LNCaP clone FGC (cell line): ENCODE results near the gene F12.
A peak's percentile ranks its signal among the peaks of the same experiment; 100 is the strongest.

Source experiments
- DNase-seq: peaks from one replicate; pipeline ENCODE4 v3.0.0-alpha.2; 2011; ENCODE audit warnings: low read depth
- H3K4me3 ChIP-seq: 2 replicates; pipeline ENCODE4 v1.5.1; 2011; ENCODE audit warnings: mild to moderate bottlenecking, low read depth, low read length, control low read depth
- TF ChIP-seq, protein P1 (sequence below): IDR thresholded peaks from 2 replicates; pipeline ENCODE4 v1.5.1; 2012; ENCODE audit warnings: mild to moderate bottlenecking; ENCODE audit not compliant: control insufficient read depth, insufficient read depth; ENCODE audit errors: extremely low read depth

F12 gene

DNA sequence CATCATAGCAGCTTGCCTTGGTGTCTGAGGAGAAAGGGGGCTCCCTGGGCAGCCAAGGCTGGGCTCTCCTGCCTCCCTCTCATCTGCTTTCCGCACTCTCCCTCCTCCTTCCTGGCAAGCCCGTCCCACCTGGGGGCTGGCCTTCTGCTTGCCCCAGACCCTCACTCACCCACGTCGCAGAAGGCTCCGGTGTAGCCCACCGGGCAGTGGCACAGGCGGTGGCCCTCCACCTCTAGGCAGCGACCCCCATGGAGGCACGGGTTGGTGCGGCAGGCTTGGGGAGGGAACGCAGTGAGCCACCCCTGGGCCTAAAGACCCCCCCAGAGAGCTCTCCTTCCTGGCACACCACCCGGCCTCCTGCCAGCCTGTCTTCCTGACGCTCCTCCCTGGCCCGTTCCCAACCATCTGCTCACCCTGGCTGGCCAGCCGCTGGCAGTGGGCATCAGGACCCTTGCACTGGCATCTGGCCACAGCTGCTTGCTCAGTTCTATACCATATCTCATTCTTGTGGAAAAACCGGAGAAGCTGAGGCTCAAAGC, 4.7 kb downstream of the F12 start:
- H3K4me3 ChIP-seq, result peak overlapping the region; percentile 69
- no peak for DNase-seq
- TF ChIP-seq, protein P1, sequence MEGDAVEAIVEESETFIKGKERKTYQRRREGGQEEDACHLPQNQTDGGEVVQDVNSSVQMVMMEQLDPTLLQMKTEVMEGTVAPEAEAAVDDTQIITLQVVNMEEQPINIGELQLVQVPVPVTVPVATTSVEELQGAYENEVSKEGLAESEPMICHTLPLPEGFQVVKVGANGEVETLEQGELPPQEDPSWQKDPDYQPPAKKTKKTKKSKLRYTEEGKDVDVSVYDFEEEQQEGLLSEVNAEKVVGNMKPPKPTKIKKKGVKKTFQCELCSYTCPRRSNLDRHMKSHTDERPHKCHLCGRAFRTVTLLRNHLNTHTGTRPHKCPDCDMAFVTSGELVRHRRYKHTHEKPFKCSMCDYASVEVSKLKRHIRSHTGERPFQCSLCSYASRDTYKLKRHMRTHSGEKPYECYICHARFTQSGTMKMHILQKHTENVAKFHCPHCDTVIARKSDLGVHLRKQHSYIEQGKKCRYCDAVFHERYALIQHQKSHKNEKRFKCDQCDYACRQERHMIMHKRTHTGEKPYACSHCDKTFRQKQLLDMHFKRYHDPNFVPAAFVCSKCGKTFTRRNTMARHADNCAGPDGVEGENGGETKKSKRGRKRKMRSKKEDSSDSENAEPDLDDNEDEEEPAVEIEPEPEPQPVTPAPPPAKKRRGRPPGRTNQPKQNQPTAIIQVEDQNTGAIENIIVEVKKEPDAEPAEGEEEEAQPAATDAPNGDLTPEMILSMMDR, result no peak

DNA sequence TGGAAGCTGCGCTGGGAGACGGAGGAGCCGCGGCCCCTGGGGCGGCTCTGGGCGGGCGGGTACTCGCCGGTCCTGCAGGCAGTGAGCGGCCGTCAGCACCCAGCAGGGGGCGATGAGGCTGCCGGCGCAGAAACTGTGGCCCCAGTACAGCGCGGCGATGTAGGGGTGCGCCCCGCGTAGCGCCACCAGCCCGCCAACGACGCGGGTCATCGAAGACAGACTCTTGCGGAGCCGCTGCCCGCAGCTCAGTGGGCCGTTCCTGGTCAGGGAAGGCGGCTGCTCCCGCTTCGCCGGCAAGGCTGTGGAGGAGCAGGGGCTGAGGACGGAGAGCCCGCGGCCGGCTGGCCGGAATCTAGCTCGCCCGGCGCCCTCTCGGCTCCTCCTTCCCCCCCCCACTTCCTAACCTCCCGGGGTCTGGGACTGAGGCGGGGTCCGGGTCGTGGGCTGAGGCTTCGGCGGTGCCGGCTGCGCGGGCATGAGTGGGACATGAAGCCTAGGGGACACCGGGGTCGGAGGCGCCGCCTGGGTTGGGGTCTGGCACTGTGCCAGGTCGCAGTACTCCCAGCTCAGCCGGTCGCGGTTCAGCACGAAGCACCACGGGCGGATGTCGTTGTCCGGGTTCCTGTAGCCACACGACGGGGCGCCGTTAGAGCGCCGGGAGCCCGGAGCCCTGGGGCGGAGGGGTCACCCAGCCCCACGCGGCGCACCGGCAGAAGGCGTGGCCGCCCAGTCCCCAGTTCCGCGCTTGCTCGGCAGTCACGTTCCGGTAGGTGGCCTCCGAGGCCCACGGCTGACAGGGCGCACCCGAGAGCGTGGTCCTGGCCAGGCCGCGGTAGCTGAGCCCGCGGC, 5.3 kb downstream of the F12 start:
- peak; percentile 55 for DNase-seq
- peak overlapping the region; percentile 69 for H3K4me3 ChIP-seq
- TF ChIP-seq, protein P1, result peak; percentile 92

DNA sequence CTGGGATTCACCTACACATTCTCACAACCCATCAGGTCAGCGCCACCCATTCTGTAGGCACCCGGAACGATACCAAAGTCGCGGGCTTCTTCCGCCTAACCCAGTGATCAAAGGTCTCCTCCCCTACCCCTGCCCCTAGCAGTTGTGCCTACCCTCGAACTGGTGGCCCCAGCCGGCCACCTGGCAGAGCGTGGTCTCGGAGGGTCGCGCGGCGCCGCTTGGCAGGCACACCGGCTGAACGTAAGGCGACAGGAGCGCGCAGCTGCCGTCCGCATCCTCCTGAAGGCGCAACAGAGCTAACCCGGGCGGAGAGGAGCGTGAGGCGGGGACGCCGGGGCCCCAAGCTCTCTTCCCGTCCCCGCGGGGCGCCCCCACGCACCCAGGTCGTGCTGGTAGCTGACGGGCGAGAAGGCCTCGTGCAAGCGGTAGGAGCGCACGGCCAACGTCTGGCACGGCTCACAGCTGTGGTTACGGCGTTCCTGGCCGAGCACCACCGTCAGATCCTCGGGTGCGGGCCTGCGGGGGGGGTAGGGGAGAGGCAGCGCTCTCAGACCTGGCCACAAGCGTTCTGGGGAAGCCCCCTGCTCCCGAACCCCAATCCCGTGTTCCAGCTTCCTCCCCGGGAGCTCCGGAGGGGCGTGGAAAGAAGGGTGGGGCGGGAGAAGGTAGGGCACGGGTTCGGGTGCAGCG, 6.1 kb downstream of the F12 start:
- H3K4me3 ChIP-seq, result peak overlapping the region; percentile 69
- no peak for DNase-seq
- TF ChIP-seq, protein P1, result peak; percentile 16; the same call in 1 of the 2 replicates

DNA sequence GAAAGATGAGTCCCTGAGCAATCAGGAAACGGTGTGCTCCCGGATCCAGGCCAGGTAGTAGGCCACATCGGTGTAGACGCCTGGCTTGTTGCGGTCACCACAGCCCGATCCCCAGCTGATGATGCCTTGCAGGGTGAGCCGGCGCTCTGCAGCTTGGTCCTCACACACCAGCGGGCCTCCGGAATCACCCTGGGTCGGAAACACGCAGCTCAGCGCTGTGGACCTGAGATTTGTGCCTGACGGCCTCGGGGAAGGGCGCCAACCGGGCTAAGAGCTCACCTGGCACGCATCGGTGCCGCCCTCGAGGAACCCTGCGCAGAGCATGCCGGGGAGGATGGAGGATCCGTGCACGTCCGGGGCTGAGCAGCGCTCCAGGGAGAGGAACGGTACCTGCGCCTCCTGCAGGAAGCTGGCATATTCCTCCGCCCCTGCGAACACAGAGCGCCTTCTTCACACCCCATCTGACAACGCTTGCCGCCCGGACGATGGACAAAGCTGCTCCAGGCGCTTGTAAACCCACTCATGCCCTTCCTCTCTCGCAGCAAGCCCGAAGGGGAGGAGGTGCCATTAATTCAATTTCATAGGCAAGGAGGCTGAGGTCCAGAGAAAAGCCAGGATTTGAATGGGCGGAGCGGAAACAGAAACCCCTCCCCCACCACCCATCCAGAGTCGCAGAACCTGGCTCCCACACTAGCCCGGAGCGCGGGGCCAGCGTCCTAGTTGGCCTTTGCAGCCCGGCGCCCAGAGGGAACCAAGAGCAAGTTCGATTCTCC, 6.9 kb downstream of the F12 start:
- DNase-seq, result peak; percentile 87
- peak overlapping the region; percentile 69 for H3K4me3 ChIP-seq
- TF ChIP-seq, protein P1, result peak; percentile 64

DNA sequence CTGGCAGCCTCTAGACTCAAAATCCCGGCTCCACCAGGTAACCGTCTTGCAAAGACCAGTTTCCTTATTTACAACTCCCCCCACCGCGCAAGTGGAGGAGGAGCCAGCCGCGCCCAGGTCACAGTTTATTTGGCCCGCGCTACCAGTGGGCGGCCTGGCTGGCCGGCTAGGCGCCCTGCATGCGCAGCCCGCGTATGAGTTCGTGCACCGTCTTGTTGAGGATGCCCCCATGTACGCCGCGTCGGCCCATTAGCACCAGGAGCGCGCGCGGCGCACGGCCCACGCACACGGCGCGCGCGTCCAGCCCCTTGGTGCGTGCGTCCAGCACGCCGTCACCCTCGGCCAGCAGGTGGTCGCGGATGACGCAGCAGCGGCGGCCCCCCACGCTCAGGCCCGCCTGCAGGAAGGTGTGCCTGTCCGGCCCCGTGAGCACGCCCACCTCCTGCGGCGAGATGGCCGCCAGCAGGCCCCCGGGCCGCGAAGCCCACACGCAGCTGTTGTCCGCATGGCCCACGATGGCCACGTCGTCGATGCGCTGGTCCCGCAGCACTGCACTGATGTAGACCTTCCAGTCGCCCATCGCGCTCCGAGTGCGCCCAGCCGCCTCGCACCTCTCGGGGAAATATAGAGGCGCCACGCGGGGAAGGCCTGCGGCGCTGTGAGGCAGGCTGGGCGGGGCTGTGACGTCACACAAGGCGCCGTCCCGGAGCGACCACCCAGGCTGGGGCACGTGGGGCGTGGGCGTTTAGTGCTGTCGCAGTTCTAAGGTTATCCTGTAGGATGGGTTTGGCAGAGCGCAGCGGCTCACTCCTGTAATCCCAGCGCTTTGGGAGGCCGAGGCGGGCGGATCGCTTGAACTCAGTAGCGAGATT, 9.1 kb downstream of the F12 start, which contains the start of gene PFN3:
Gene PFN3, minus strand, starts transcription at position 665 of the 872 bp plus-strand sequence. Its CDS starts 85 bp downstream, at position 580.
- no peak for DNase-seq
- no peak within 1 kb of the TSS for H3K4me3 ChIP-seq
- TF ChIP-seq, protein P1, result no peak

DNA sequence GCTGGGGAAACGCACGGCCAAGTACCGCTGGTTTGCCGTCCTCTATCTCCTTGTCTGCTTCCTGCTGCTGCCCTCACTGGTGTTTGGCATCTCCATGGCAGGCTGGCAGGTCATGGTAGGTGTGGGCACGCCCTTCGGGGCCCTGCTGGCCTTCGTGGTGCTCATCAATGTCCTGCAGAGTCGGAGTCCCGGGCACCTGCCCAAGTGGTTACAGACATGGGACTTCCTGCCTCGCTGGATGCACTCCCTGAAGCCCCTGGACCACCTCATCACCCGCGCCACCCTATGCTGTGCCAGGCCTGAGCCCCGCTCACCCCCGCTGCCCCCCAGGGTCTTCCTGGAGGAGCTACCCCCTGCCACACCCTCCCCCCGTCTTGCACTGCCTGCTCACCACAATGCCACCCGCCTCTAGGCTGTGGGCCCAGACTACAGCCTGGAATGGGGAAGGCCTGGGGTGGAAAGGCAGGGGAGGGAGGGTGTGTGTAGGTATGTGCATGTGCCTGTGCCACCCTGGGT, 11.4 kb downstream of the F12 start:
- H3K4me3 ChIP-seq, result no peak overlapping the region
- TF ChIP-seq, protein P1, result no peak
- DNase-seq, result no peak
